DMS114 treated with DMSO at 0.1 percent for 48 hours (cell line): ENCODE measurements around the gene APOM.

Source experiments
- DNase-seq: peaks from one replicate; lab custom pipeline; 2025; ENCODE audit not compliant: unreplicated experiment; lab: John Stamatoyannopoulos, UW

APOM gene

GRCh38 chr6:31677955-31678354 is 22.3 kb downstream of the APOM start:
- DNase-seq = no peak

GRCh38 chr6:31680226-31681134 is 24.8 kb downstream of the APOM start, which contains the start of gene LY6G5C:
Gene LY6G5C (minus strand): TSS chr6:31681067. CDS start chr6:31680373, 694 bp downstream.
- DNase-seq = peak; percentile 87

GRCh38 chr6:31681135-31681671 is 25.5 kb downstream of the APOM start:
- DNase-seq = peak; percentile 43

- no peak for DNase-seq
Observed at GRCh38 chr6:31683591-31683990, 27.9 kb downstream of the APOM start.

- no peak for DNase-seq
Observed at GRCh38 chr6:31686483-31686882, 30.8 kb downstream of the APOM start.

GRCh38 chr6:31687321-31687720 is 31.6 kb downstream of the APOM start:
- no peak for DNase-seq

- no peak for DNase-seq
Observed at GRCh38 chr6:31687860-31688693, 32.4 kb downstream of the APOM start.

- DNase-seq = no peak
Observed at GRCh38 chr6:31689249-31690110, 33.8 kb downstream of the APOM start.

- no peak for DNase-seq
Observed at GRCh38 chr6:31690231-31691077, 34.8 kb downstream of the APOM start.

- DNase-seq = no peak
Observed at GRCh38 chr6:31691078-31691463, 35.4 kb downstream of the APOM start.

- DNase-seq = no peak
Observed at GRCh38 chr6:31691564-31692108, 35.9 kb downstream of the APOM start.

- no peak for DNase-seq
Observed at GRCh38 chr6:31692353-31692752, 36.7 kb downstream of the APOM start.

GRCh38 chr6:31692886-31693285 is 37.2 kb downstream of the APOM start:
- no peak for DNase-seq

GRCh38 chr6:31693535-31693934 is 37.8 kb downstream of the APOM start:
- no peak for DNase-seq

- no peak for DNase-seq
Observed at GRCh38 chr6:31697555-31697954, 41.9 kb downstream of the APOM start.

- DNase-seq = no peak
Observed at GRCh38 chr6:31700740-31701401, 45.2 kb downstream of the APOM start.

GRCh38 chr6:31701666-31702404 is 46.1 kb downstream of the APOM start:
- no peak for DNase-seq

- no peak for DNase-seq
Observed at GRCh38 chr6:31702405-31702818, 46.7 kb downstream of the APOM start.
